Measurements from ENCODE around the gene PLXNA4. TPM values are rescaled to one million over a fixed set of nuclear protein-coding genes. Genes with fewer than 3 reads are reported as not detected.

PLXNA4 gene
- total RNA-seq, 1 donor from 2014 or later, result 14.0 TPM

GRCh38 chr7:132429181-132429580 is 147.1 kb downstream of the PLXNA4 start:
- Histone ChIP-seq H3K27ac (no peak overlapping the region), H3K4me1 (no peaks in the 10 kb centered on the region), H3K9me3 (no peaks in the 10 kb centered on the region), H3K27me3 (no peaks in the 10 kb centered on the region), H3K4me3 (no peak overlapping the region), H3K36me3 (no peaks in the 10 kb centered on the region)
- intact Hi-C loops (cut with DNase I), result no loop called here
- no peak for DNase-seq (ENCODE audit: extremely low spot score in 2 of 2)
- TF ChIP-seq POLR2AphosphoS5 (IDR thresholded peaks at IDR 0.05; ENCODE audit: insufficient read depth in 1 of 2, low read depth in 1 of 2), result no peak
- no peak for TF ChIP-seq POLR2A (IDR thresholded peaks at IDR 0.05)
- no peak for TF ChIP-seq CTCF (IDR thresholded peaks at IDR 0.05)

- no peaks in the 10 kb centered on the region for H3K9me3 ChIP-seq
- TF ChIP-seq POLR2A (IDR thresholded peaks at IDR 0.05), result no peak
- no peak for TF ChIP-seq CTCF (IDR thresholded peaks at IDR 0.05)
- no peak for TF ChIP-seq POLR2AphosphoS5 (IDR thresholded peaks at IDR 0.05; ENCODE audit: insufficient read depth in 1 of 2, low read depth in 1 of 2)
- intact Hi-C loops (cut with DNase I), result no loop called here
- DNase-seq (ENCODE audit: extremely low spot score in 2 of 2), result no peak
- H3K4me1 ChIP-seq, result no peaks in the 10 kb centered on the region
- H3K36me3 ChIP-seq, result no peaks in the 10 kb centered on the region
- no peak overlapping the region for H3K27ac ChIP-seq
- H3K27me3 ChIP-seq, result no peaks in the 10 kb centered on the region
- H3K4me3 ChIP-seq, result no peak overlapping the region
These were observed 147.9 kb downstream of the PLXNA4 start for GRCh38 chr7:132428247-132428919.

- Histone ChIP-seq H3K4me3 (no peak overlapping the region), H3K4me1 (no peaks in the 10 kb centered on the region), H3K27me3 (no peaks in the 10 kb centered on the region), H3K9me3 (no peaks in the 10 kb centered on the region), H3K36me3 (no peaks in the 10 kb centered on the region), H3K27ac (no peak overlapping the region)
- TF ChIP-seq POLR2AphosphoS5 (IDR thresholded peaks at IDR 0.05; ENCODE audit: insufficient read depth in 1 of 2, low read depth in 1 of 2) (no peak), POLR2A (IDR thresholded peaks at IDR 0.05) (no peak), CTCF (IDR thresholded peaks at IDR 0.05) (no peak)
- DNase-seq (ENCODE audit: extremely low spot score in 2 of 2), result no peak
- intact Hi-C loops (cut with DNase I), result no loop called here
These were observed 150.3 kb downstream of the PLXNA4 start for GRCh38 chr7:132425942-132426341.

- intact Hi-C loops (cut with DNase I), result no loop called here
These were observed 151.2 kb downstream of the PLXNA4 start for GRCh38 chr7:132424821-132425724.

More at GRCh38 chr7:132424821-132425724, 151.2 kb downstream of the PLXNA4 start:
- H3K4me1 ChIP-seq, result no peaks in the 10 kb centered on the region
- no peak overlapping the region for H3K27ac ChIP-seq
- H3K36me3 ChIP-seq, result no peaks in the 10 kb centered on the region
- H3K4me3 ChIP-seq, result no peak overlapping the region
- no peaks in the 10 kb centered on the region for H3K27me3 ChIP-seq
- TF ChIP-seq POLR2AphosphoS5 (IDR thresholded peaks at IDR 0.05; ENCODE audit: insufficient read depth in 1 of 2, low read depth in 1 of 2) (no peak), CTCF (IDR thresholded peaks at IDR 0.05) (no peak), POLR2A (IDR thresholded peaks at IDR 0.05) (no peak)
- DNase-seq (ENCODE audit: extremely low spot score in 2 of 2), result no peak
- no peaks in the 10 kb centered on the region for H3K9me3 ChIP-seq

All from vagina (tissue), 2 donors.